GM18511 (cell line): ENCODE data around the gene EPHA10.

Source experiments
- ATAC-seq: cut with Tn5 transposase; IDR thresholded peaks from one replicate; pipeline ENCODE4 v1.9.1; 2021; ENCODE audit warnings: mild to moderate bottlenecking, moderate library complexity; ENCODE audit not compliant: unreplicated experiment

The EPHA10 gene

GRCh38 chr1:37764888-37765441 is at the start of gene EPHA10:
EPHA10 (minus strand) TSS chr1:37765120; CDS start chr1:37765066, 54 bp downstream.
- ATAC-seq: no peak

DNA sequence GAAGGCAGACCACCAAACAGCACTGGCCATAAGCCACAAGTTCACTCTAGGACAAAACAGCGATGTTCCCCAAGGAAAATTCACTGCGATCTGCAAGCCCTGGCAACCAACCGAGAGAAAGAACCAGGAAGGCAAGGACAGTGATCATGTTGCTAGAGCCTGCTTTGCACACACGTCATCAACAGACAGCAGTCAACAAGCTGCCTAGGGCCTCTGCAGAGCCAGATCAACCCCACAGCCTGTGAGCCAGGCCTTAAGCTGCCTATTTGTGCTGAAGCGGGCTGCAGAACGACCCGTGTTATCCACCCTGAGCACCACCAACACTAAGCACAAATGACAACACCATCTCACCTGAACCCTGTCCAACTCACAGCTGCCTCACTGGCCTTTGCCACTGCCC is 49.3 kb upstream of the EPHA10 start:
- no peak for ATAC-seq

- ATAC-seq: no peak
Observed at GRCh38 chr1:37813529-37814145, 48.7 kb upstream of the EPHA10 start.

- no peak for ATAC-seq
Observed at GRCh38 chr1:37811027-37811655, 46.2 kb upstream of the EPHA10 start.

DNA sequence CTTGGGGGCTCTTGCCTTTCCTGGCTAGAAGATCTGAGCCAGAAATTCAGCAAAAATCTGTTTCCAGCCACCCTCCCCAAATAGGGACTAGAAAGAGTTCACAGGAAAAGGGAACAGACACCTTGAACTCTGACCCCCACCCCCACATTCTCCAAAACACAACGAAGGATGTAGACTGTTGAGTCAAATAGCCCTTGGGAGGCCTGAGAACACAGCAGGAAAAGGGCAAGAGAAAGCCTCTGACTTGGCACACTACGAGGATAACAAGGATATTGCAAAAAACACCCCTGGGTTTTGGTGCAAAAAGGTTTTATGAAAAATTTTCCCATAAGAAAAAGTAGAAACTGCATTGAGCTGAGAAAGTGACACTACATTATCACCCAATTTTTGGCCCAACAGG is 45.0 kb upstream of the EPHA10 start:
- ATAC-seq: no peak

- ATAC-seq: peak; percentile 53
Observed at GRCh38 chr1:37808369-37809319, 43.7 kb upstream of the EPHA10 start.

- ATAC-seq: peak; percentile 89
Observed at GRCh38 chr1:37807555-37808368, 42.8 kb upstream of the EPHA10 start, which contains the start of the genes C1orf122 and YRDC. C1orf122 (plus strand) TSS chr1:37807790; CDS start chr1:37808405, 615 bp downstream. YRDC (minus strand) TSS chr1:37808208; CDS start chr1:37808180, 28 bp downstream.

- no peak for ATAC-seq
Observed at GRCh38 chr1:37807220-37807554, 42.3 kb upstream of the EPHA10 start.

GRCh38 chr1:37802439-37802838 is 37.5 kb upstream of the EPHA10 start:
- ATAC-seq: no peak

DNA sequence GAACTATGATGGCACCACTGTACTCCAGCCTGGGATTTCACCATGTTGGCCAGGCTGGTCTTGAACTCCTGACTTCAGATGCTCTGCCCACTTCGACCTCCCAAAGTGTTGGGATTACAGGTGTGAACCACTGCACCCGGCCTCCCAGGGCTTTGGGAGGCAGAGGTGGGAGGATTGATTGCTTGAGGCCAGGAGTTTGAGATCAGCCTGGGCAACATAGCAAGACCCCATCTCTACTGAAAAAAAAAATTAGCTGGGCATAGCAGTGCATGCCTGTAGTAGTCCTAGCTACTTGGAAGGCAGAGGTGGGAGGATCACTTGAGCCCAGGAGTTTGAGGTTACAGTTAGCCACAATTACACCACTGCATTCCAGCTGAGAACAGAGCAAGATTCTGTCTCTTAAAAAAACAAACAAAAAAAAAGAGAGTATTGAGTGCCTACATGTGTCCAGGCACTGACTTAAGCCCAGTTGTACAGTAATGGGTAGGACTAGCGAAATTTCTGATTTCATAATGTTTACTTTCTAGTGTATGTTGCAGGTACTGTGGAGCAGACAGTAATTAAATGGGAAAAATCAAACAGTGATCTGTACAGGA is 32.9 kb upstream of the EPHA10 start:
- no peak for ATAC-seq

GRCh38 chr1:37795340-37796125 is 30.6 kb upstream of the EPHA10 start:
- no peak for ATAC-seq

- peak; percentile 29 for ATAC-seq
Observed at GRCh38 chr1:37794372-37795339, 29.7 kb upstream of the EPHA10 start.

DNA sequence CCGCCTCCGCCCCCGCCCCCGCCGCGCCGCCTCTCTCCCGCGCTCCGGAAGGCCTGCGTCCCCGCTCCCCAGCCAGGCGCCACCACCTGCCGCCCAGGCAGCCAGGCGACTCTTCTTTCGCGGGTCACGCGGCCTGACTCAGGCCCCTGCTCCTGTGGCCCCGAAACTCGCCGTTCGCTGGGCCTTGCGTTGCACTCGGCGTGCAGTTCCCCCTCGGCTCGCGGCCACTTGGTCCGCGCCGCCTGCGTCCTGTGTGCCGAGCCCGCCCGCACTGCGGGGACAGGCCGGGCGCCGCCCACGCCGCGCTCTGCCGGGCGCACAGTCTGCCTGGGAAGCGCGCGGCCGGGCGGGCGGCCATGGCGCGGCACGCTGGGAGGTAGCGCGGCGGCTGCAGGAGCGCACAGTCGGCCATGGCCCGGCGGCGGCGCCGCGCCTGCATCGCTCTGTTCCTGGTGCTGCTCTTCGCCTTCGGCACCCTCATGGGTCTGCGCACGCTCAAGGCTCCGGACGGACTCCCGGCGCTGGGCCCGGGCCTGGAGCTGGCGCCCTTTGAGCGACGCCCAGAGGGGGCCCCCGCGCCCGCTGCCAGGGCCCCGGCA is 29.0 kb upstream of the EPHA10 start, which contains the start of gene MANEAL:
Gene MANEAL, plus strand, starts transcription at position 75 of the 599 bp plus-strand sequence. Its CDS starts 336 bp downstream, at position 411.
- ATAC-seq: peak; percentile 62

GRCh38 chr1:37792943-37793686 is 28.2 kb upstream of the EPHA10 start:
- ATAC-seq: no peak

DNA sequence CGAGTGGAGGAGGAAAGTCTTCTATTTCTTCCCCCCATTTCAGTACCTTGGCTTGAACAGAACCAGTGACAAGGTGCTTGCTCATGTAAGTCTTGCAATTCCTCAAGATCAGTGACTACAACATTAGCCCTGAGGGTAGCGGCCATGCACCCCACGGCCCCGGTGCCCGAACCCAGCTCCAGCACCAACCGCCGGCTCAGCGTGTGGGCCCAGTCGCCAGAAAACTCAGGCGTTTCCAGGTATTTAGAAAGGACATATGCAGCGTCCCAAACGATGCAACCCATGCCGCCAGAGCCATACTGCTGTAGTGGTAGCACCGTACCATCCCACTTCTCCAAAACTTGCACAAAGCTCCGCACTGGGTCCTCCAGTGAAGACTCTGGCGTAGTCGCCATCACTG is 17.6 kb upstream of the EPHA10 start:
- no peak for ATAC-seq

GRCh38 chr1:37778654-37779053 is 13.7 kb upstream of the EPHA10 start:
- no peak for ATAC-seq
